Spleen (tissue), 7 donors: ENCODE results near the gene HACD2.

Experiments
- CTCF ChIP-seq, 11 experiments: fragments of 200-600 bp in 7 of 11; fragments of 450-650 bp in 4 of 11; sonication (generic) in 4 of 11; IDR thresholded peaks in 8 of 11; conservative IDR thresholded peaks in 3 of 11; 1 replicate in 7 of 11; 2 replicates in 4 of 11; pipeline versions ENCODE4 v1.4.0 to v1.8.0; 2016 to 2021; ENCODE audit warnings: antibody characterized with exemption in 11 of 11, inconsistent platforms in 4 of 11, mild to moderate bottlenecking in 1 of 11
- POLR2A ChIP-seq, 3 donors: fragments of 450-650 bp; IDR thresholded peaks; one replicate each; pipeline ENCODE4 v1.5.1; 2017; ENCODE audit warnings: antibody characterized with exemption in 3 of 3, mild to moderate bottlenecking in 1 of 3
- donor health status: DM: no; HTN: no; CAD: no; lungs with moderate emphysema.
- donor health status: DM: no; HTN: no; CAD: no.
- donor health status: DM: no; HTN: no; CAD: no.

GRCh38 chr3:123632161-123632655, 47.4 kb upstream of the HACD2 start:
- TF ChIP-seq CTCF (IDR thresholded peaks at IDR 0.05 in 8 of 11, conservative IDR thresholded peaks at IDR 0.05 in 3 of 11) (no peak), POLR2A (IDR thresholded peaks at IDR 0.05) (no peak)
